ENCODE measurements around the gene GNA14.

GNA14 gene

GRCh38 chr9:77384406-77384805 is 263.7 kb downstream of the GNA14 start:
- DNase-seq: no peak

- no peak for DNase-seq
These were observed 272.1 kb downstream of the GNA14 start for GRCh38 chr9:77375956-77376532.

- no peak for DNase-seq
These were observed 273.9 kb downstream of the GNA14 start for GRCh38 chr9:77374266-77374665.

All from cortex of kidney (tissue), 1 donor.